ENCODE data around the gene DLK1. TPM values are rescaled to one million over a fixed set of nuclear protein-coding genes. Genes with fewer than 3 reads are reported as not detected.

Gene DLK1
- total RNA-seq, 2 donors from 2014 or later, result 2.2 TPM; not detected in 1

- H3K27ac ChIP-seq, result no peak overlapping the region
- no peaks in the 10 kb centered on the region for H3K4me1 ChIP-seq
- no peaks in the 10 kb centered on the region for H3K36me3 ChIP-seq
- no peak overlapping the region for H3K9ac ChIP-seq (ENCODE audit: low read depth in 2 of 2, low read length in 2 of 2)
- no peak for DNase-seq
- TF ChIP-seq, protein P1, sequence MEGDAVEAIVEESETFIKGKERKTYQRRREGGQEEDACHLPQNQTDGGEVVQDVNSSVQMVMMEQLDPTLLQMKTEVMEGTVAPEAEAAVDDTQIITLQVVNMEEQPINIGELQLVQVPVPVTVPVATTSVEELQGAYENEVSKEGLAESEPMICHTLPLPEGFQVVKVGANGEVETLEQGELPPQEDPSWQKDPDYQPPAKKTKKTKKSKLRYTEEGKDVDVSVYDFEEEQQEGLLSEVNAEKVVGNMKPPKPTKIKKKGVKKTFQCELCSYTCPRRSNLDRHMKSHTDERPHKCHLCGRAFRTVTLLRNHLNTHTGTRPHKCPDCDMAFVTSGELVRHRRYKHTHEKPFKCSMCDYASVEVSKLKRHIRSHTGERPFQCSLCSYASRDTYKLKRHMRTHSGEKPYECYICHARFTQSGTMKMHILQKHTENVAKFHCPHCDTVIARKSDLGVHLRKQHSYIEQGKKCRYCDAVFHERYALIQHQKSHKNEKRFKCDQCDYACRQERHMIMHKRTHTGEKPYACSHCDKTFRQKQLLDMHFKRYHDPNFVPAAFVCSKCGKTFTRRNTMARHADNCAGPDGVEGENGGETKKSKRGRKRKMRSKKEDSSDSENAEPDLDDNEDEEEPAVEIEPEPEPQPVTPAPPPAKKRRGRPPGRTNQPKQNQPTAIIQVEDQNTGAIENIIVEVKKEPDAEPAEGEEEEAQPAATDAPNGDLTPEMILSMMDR (IDR thresholded peaks at IDR 0.05), result no peak
- no peaks in the 10 kb centered on the region for H3K27me3 ChIP-seq
- H3K4me3 ChIP-seq, result no peak overlapping the region
- intact Hi-C loops (cut with DNase I), result no loop called here
- H3K9me3 ChIP-seq, result no peaks in the 10 kb centered on the region
Observed at GRCh38 chr14:100693877-100694578, 32.7 kb upstream of the DLK1 start.

GRCh38 chr14:100694579-100695422 lies 31.9 kb upstream of the DLK1 start:
- H3K4me3 ChIP-seq, result no peak overlapping the region
- TF ChIP-seq, protein P1 (IDR thresholded peaks at IDR 0.05), result no peak
- H3K27me3 ChIP-seq, result no peaks in the 10 kb centered on the region
- intact Hi-C loops (cut with DNase I), result no loop called here
- H3K36me3 ChIP-seq, result no peaks in the 10 kb centered on the region
- no peak overlapping the region for H3K9ac ChIP-seq (ENCODE audit: low read depth in 2 of 2, low read length in 2 of 2)
- no peaks in the 10 kb centered on the region for H3K4me1 ChIP-seq
- no peak overlapping the region for H3K27ac ChIP-seq
- DNase-seq, result no peak
- no peaks in the 10 kb centered on the region for H3K9me3 ChIP-seq

DNA sequence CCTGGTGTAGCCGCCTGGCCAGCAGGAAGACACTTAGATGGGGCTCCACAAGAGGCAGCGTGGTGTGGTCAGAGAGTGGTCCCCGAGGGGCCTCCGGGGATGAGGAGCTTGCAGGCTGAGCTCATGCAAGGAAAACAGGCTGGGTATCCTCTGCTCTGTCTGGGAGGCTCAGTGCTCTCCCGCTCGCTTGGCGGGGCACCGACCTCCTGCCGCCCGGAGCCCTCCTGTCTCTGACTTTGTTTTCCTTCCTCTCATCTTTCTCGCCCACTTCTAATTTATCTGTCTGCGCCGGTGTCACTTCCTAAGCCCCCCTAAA lies 31.3 kb upstream of the DLK1 start:
- Histone ChIP-seq H3K9ac (ENCODE audit: low read depth in 2 of 2, low read length in 2 of 2) (no peak overlapping the region), H3K4me1 (no peaks in the 10 kb centered on the region), H3K4me3 (no peak overlapping the region), H3K9me3 (no peaks in the 10 kb centered on the region), H3K27me3 (no peaks in the 10 kb centered on the region), H3K36me3 (no peaks in the 10 kb centered on the region), H3K27ac (no peak overlapping the region)
- no peak for DNase-seq
- TF ChIP-seq, protein P1 (IDR thresholded peaks at IDR 0.05), result no peak
- intact Hi-C loops (cut with DNase I), result no loop called here

GRCh38 chr14:100696008-100696407 lies 30.7 kb upstream of the DLK1 start:
- Histone ChIP-seq H3K4me1 (no peaks in the 10 kb centered on the region), H3K9ac (ENCODE audit: low read depth in 2 of 2, low read length in 2 of 2) (no peak overlapping the region), H3K27ac (no peak overlapping the region), H3K27me3 (no peaks in the 10 kb centered on the region), H3K9me3 (no peaks in the 10 kb centered on the region), H3K36me3 (no peaks in the 10 kb centered on the region), H3K4me3 (no peak overlapping the region)
- no peak for DNase-seq
- intact Hi-C loops (cut with DNase I), result no loop called here
- TF ChIP-seq, protein P1 (IDR thresholded peaks at IDR 0.05), result no peak

DNA sequence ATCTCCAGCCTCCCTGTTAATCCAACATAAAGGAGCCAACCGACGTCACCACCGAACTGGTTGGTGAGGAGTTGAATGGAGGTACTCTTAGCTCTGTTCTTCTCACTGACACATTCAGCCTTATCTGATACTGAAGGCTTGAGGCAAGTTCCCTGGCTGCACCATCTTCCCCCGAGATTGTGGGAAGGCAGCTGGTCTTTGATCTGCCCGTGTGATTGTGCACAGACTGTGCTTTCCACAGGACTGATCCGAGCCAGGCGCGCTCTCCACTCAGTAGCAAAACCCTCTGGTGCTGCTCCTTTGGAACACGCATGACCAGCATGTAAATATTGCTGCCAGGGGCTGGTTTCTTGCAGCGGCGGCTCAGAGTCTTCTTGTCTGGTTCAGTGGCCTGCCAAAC lies 30.1 kb upstream of the DLK1 start:
- DNase-seq, result no peak
- no peak overlapping the region for H3K9ac ChIP-seq (ENCODE audit: low read depth in 2 of 2, low read length in 2 of 2)
- no peak overlapping the region for H3K4me3 ChIP-seq
- no peaks in the 10 kb centered on the region for H3K27me3 ChIP-seq
- H3K36me3 ChIP-seq, result no peaks in the 10 kb centered on the region
- no peaks in the 10 kb centered on the region for H3K9me3 ChIP-seq
- TF ChIP-seq, protein P1 (IDR thresholded peaks at IDR 0.05), result no peak
- no peaks in the 10 kb centered on the region for H3K4me1 ChIP-seq
- intact Hi-C loops (cut with DNase I), result no loop called here
- no peak overlapping the region for H3K27ac ChIP-seq
